Prostate gland (tissue), 2 donors: ENCODE measurements around the gene FAM131B.

Source experiments
- POLR2A ChIP-seq: fragments of 450-650 bp; IDR thresholded peaks from one replicate; pipeline ENCODE4 v1.6.1; 2016; ENCODE audit warnings: antibody characterized with exemption, mild to moderate bottlenecking
- POLR2AphosphoS5 ChIP-seq: sonication (generic); formaldehyde crosslinking; IDR thresholded peaks from one replicate; pipeline ENCODE4 v1.6.1; 2017; ENCODE audit warnings: antibody characterized with exemption
- TF ChIP-seq, protein P1 (sequence below), 4 experiments: fragments of 200-600 bp in 2 of 4; fragments of 450-650 bp in 2 of 4; sonication (generic) in 2 of 4; IDR thresholded peaks; 1 replicate in 3 of 4; 2 replicates in 1 of 4; pipeline ENCODE4 v1.5.1; 2016 to 2019; ENCODE audit warnings: antibody characterized with exemption in 4 of 4, mild to moderate bottlenecking in 2 of 4, moderate library complexity in 2 of 4

DNA sequence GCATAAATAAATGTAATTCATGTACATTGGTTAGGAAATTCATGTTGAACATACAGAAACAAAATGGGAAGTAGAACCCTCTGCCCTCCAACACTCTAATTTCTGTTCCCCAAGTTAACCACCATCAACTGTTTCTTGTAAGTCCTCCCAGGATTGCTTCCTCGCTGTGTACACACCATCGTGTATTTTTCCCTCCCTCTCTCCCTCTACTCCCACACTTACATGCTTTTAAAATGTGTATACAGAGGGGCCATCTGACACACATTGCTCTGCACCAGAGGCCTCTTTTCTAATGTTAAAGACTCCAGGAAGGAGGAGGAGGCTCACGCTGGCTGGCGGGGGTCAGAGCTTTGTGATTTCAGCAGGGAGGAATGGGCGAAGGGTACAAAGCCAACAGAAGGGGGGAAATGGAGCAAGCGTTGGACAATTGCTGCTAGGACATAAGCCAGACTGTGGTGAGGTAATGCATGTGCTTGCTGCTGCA is 48.0 kb upstream of the FAM131B start:
- TF ChIP-seq POLR2A (no peak), POLR2AphosphoS5 (no peak)
- TF ChIP-seq, protein P1, sequence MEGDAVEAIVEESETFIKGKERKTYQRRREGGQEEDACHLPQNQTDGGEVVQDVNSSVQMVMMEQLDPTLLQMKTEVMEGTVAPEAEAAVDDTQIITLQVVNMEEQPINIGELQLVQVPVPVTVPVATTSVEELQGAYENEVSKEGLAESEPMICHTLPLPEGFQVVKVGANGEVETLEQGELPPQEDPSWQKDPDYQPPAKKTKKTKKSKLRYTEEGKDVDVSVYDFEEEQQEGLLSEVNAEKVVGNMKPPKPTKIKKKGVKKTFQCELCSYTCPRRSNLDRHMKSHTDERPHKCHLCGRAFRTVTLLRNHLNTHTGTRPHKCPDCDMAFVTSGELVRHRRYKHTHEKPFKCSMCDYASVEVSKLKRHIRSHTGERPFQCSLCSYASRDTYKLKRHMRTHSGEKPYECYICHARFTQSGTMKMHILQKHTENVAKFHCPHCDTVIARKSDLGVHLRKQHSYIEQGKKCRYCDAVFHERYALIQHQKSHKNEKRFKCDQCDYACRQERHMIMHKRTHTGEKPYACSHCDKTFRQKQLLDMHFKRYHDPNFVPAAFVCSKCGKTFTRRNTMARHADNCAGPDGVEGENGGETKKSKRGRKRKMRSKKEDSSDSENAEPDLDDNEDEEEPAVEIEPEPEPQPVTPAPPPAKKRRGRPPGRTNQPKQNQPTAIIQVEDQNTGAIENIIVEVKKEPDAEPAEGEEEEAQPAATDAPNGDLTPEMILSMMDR (IDR thresholded peaks at IDR 0.05), result no peak
